Spleen (tissue), 11 donors: ENCODE results near the gene PCBP3. TPM values are rescaled to one million over a fixed set of nuclear protein-coding genes. Genes with fewer than 3 reads are reported as not detected.

ENCODE experiments used
- DNase-seq: peaks from one replicate; pipeline ENCODE4 v3.0.0-alpha.2; 2020
- H3K27ac ChIP-seq, 8 donors: fragments of 200-600 bp; sonication (generic) in 7 of 8; 1 replicate in 4 of 8; 2 replicates in 4 of 8; pipeline versions ENCODE4 v1.5.0 to v1.8.0; 2016 to 2021; ENCODE audit warnings: inconsistent platforms in 4 of 8, mild to moderate bottlenecking in 4 of 8, moderate library complexity in 1 of 8
- H3K27me3 ChIP-seq, 7 donors: fragments of 200-600 bp; sonication (generic) in 6 of 7; replicated peaks in 1 of 7; 1 replicate in 4 of 7; 2 replicates in 3 of 7; pipeline versions ENCODE4 v1.5.0 to v1.8.0; 2016 to 2021; ENCODE audit warnings: inconsistent platforms in 3 of 7, mild to moderate bottlenecking in 1 of 7
- H3K36me3 ChIP-seq, 6 donors: fragments of 200-600 bp; sonication (generic) in 5 of 6; 1 replicate in 4 of 6; 2 replicates in 2 of 6; pipeline versions ENCODE4 v1.5.0 to v1.8.0; 2016 to 2021; ENCODE audit warnings: inconsistent platforms in 2 of 6
- H3K4me1 ChIP-seq, 6 donors: fragments of 200-600 bp; sonication (generic) in 5 of 6; 1 replicate in 3 of 6; 2 replicates in 3 of 6; pipeline versions ENCODE4 v1.5.0 to v1.8.0; 2016 to 2021; ENCODE audit warnings: inconsistent platforms in 3 of 6
- H3K4me3 ChIP-seq, 8 donors: fragments of 200-600 bp; sonication (generic) in 7 of 8; 1 replicate in 4 of 8; 2 replicates in 4 of 8; pipeline versions ENCODE4 v1.5.0 to v1.8.0; 2016 to 2021; ENCODE audit warnings: inconsistent platforms in 4 of 8, mild to moderate bottlenecking in 4 of 8, moderate library complexity in 2 of 8
- H3K9me3 ChIP-seq, 8 donors: fragments of 200-600 bp; sonication (generic) in 7 of 8; 1 replicate in 4 of 8; 2 replicates in 4 of 8; pipeline versions ENCODE4 v1.5.0 to v1.8.0; 2016 to 2021; ENCODE audit warnings: inconsistent platforms in 4 of 8
- POLR2A ChIP-seq, 3 donors: fragments of 450-650 bp; IDR thresholded peaks; one replicate each; pipeline ENCODE4 v1.5.1; 2017; ENCODE audit warnings: antibody characterized with exemption in 3 of 3, mild to moderate bottlenecking in 1 of 3
- POLR2AphosphoS5 ChIP-seq, 3 donors: sonication (generic); formaldehyde crosslinking; IDR thresholded peaks; one replicate each; pipeline ENCODE4 v1.5.1; 2017; ENCODE audit warnings: antibody characterized with exemption in 3 of 3
- WGBS, 5 donors: extraction: QIAGEN DNeasy Blood & Tissue Kit in 3 of 5; methylation state at CpG; one replicate each; pipeline versions ENCODE4 v1.1.5 to v1.1.7; 2013 to 2018; 5-methylcytosine and 5-hydroxymethylcytosine counted together
- intact Hi-C: fragments of 100-400 bp; cut with DNase I; formaldehyde crosslinking; loops from one replicate; pipeline ENCODE4 v1.15.0; 2023; ENCODE audit warnings: low total_unique reads
- polyA plus RNA-seq, 3 donors: library from polyadenylated mRNA; stranded (reverse); fragments of 200-250 nt; gene quantifications; one replicate each; pipeline ENCODE4 v1.2.1, GENCODE V29; 2013
- total RNA-seq, 7 donors: library from RNA; depleted of rRNA in 3 of 7; stranded (reverse); fragments of >200 nt in 3 of 7; fragmentation: NEBNext Ultra II Directional in 4 of 7; extraction: Animal tissue kit (Norgen Biotek cat#: 25700) in 4 of 7; gene quantifications; one replicate each; pipeline versions ENCODE4 v1.1.0 to v1.2.1, GENCODE V29; 2016 to 2021
- TF ChIP-seq, protein P1 (sequence below), 11 experiments: fragments of 200-600 bp in 7 of 11; fragments of 450-650 bp in 4 of 11; sonication (generic) in 4 of 11; IDR thresholded peaks in 8 of 11; conservative IDR thresholded peaks in 3 of 11; 1 replicate in 7 of 11; 2 replicates in 4 of 11; pipeline versions ENCODE4 v1.4.0 to v1.8.0; 2016 to 2021; ENCODE audit warnings: antibody characterized with exemption in 11 of 11, inconsistent platforms in 4 of 11, mild to moderate bottlenecking in 1 of 11
- donor health status: healthy with polysubstance abuse.
- donor health status: DM: no; HTN: no; CAD: no; lungs with moderate emphysema.
- donor health status: DM: no; HTN: no; CAD: no.
- donor health status: Bipolar disorder and iron deficiency.
- donor health status: healthy.
- donor health status: DM: no; HTN: no; CAD: no.
- donor health status: DM: yes; HTN: yes; CAD: no.

The PCBP3 gene
- total and polyA plus RNA-seq, 10 donors, result 4.2 to 31.6 (median 15.2) TPM

DNA sequence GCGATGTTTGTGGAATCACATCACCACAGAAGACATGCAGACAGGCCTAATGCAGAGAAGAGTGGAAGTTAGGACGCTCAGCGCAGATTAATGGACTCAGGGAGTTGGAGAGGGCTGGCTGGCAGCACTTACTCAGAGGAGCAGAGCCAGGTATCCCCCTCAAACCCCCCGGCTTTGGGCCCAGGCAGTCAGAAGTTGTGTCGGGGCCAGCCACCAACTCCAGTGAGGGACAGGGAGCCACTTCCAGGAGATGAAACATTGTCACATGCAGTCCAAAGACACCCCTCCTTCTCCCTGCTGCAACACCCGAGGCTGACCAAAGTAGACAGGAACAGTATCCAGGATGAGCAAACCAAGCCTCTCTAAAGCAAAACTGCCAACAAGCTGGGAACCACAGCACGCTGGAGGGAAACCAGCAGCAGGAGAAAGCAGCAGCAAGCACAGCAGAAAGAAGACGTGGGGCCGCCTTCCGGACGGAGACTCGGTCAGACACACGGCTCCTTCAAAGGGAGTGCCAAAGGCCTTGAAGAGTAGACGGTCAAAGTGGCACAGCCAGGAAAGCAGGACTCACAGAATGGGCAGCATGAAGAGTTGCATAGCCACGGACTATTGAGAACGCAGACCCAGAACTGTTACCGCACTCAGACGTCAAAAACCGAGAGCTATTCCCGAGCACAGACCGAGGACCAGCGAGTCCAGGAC lies 149.3 kb downstream of the PCBP3 start:
- H3K9me3 ChIP-seq, result no peaks in the 10 kb centered on the region

DNA sequence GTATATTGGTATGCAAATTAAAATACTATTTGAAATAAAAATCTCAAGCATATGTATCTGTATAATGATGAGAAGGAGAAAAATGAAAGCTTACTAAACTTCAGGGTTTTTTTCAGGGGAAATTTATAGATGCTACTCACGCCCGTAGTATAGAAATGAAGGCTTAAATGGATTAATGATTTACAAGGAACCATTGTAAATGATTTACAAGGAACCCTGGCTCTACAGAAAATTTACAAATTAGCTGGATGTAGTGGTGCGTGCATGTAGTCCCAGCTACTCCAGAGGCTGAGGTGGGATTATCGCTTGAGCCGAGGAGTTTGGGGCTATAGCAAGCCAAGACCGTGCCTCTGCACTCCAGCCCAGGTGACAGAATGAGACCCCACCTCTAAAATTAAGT lies 150.5 kb downstream of the PCBP3 start:
- Histone ChIP-seq H3K27ac (no peak overlapping the region), H3K9me3 (no peaks in the 10 kb centered on the region), H3K4me3 (no peak overlapping the region), H3K4me1 (no peaks in the 10 kb centered on the region), H3K36me3 (no peaks in the 10 kb centered on the region), H3K27me3 (no peaks in the 10 kb centered on the region)
- intact Hi-C loops, result no loop called here
- TF ChIP-seq, protein P1, sequence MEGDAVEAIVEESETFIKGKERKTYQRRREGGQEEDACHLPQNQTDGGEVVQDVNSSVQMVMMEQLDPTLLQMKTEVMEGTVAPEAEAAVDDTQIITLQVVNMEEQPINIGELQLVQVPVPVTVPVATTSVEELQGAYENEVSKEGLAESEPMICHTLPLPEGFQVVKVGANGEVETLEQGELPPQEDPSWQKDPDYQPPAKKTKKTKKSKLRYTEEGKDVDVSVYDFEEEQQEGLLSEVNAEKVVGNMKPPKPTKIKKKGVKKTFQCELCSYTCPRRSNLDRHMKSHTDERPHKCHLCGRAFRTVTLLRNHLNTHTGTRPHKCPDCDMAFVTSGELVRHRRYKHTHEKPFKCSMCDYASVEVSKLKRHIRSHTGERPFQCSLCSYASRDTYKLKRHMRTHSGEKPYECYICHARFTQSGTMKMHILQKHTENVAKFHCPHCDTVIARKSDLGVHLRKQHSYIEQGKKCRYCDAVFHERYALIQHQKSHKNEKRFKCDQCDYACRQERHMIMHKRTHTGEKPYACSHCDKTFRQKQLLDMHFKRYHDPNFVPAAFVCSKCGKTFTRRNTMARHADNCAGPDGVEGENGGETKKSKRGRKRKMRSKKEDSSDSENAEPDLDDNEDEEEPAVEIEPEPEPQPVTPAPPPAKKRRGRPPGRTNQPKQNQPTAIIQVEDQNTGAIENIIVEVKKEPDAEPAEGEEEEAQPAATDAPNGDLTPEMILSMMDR (IDR thresholded peaks at IDR 0.05 in 8 of 11, conservative IDR thresholded peaks at IDR 0.05 in 3 of 11), result no peak
- no peak for TF ChIP-seq POLR2A (IDR thresholded peaks at IDR 0.05)
- no peak for TF ChIP-seq POLR2AphosphoS5 (IDR thresholded peaks at IDR 0.05)
- DNase-seq, result no peak
- WGBS, 5 donors, result 82 to 91% (median 89%) methylated on average over 6 of the region's 6 CpGs

More for the DNA sequence above, 149.3 kb downstream of the PCBP3 start:
- WGBS, 5 donors, result 87 to 93% (median 91%) methylated on average over 22 of the region's 22 CpGs
- no peaks in the 10 kb centered on the region for H3K4me1 ChIP-seq
- H3K36me3 ChIP-seq, result no peaks in the 10 kb centered on the region
- no peaks in the 10 kb centered on the region for H3K27me3 ChIP-seq
- H3K4me3 ChIP-seq, result no peak overlapping the region
- TF ChIP-seq, protein P1 (IDR thresholded peaks at IDR 0.05 in 8 of 11, conservative IDR thresholded peaks at IDR 0.05 in 3 of 11), result no peak
- intact Hi-C loops, result no loop called here
- no peak for DNase-seq
- H3K27ac ChIP-seq, result no peak overlapping the region

DNA sequence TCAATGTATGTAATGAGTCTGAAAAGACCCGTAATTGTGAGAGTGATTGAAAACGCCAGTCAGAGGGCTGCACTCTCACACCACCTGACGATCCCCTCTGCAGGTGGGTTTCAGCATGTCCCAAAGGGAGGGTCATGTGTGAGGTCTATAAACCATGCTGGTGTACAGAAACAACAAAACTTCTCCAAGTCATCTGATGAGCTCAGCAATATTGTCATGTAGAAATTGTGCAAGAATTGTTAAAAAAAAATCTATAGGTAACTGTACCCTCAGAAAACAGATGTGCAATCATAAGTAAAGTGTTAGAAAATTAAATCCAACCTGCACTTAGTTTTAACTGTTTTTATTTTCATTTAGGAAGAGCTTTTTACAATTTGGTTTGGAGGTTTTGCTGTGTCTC lies 152.5 kb downstream of the PCBP3 start:
- Histone ChIP-seq H3K27me3 (no peaks in the 10 kb centered on the region), H3K4me1 (no peaks in the 10 kb centered on the region), H3K36me3 (peaks cover 0 to 3% (median 0%) of the 10 kb centered on the region in 6 donors), H3K27ac (no peak overlapping the region), H3K4me3 (no peak overlapping the region), H3K9me3 (no peaks in the 10 kb centered on the region)
- intact Hi-C loops, result no loop called here
- TF ChIP-seq POLR2A (IDR thresholded peaks at IDR 0.05) (no peak), POLR2AphosphoS5 (IDR thresholded peaks at IDR 0.05) (no peak)
- TF ChIP-seq, protein P1 (IDR thresholded peaks at IDR 0.05 in 8 of 11, conservative IDR thresholded peaks at IDR 0.05 in 3 of 11), result no peak
- no peak for DNase-seq
- WGBS, 5 donors, result 71 to 89% (median 77%) methylated on average over 3 of the region's 3 CpGs

DNA sequence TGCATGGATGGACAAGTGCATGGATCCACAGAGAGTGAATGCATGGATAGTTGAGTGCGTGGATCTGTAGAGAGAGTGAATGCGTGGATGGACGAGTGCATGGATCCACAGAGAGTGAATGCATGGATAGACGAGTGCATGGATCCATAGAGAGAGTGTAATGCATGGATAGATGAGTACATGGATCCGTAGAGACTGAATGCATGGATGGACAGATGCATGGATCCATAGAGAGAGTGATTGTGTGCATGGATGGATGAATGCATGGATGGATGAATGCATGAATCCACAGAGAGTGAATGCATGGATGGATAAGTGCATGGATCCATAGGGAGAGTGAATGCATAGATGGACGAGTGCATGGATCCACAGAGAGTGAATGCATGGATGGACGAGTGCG lies 153.8 kb downstream of the PCBP3 start:
- no peaks in the 10 kb centered on the region for H3K27me3 ChIP-seq
- no peak for DNase-seq
- intact Hi-C loops, result no loop called here
- 51 to 80% (median 68%) methylated on average over 8 of the region's 8 CpGs for WGBS, 5 donors
- TF ChIP-seq POLR2A (IDR thresholded peaks at IDR 0.05) (no peak), POLR2AphosphoS5 (IDR thresholded peaks at IDR 0.05) (no peak)
- TF ChIP-seq, protein P1 (IDR thresholded peaks at IDR 0.05 in 8 of 11, conservative IDR thresholded peaks at IDR 0.05 in 3 of 11), result no peak
- H3K4me3 ChIP-seq, result no peak overlapping the region
- H3K36me3 ChIP-seq, result peaks cover 0 to 9% (median 0%) of the 10 kb centered on the region in 6 donors
- H3K4me1 ChIP-seq, result no peaks in the 10 kb centered on the region
- H3K9me3 ChIP-seq, result no peaks in the 10 kb centered on the region
- H3K27ac ChIP-seq, result no peak overlapping the region
